ENCODE results near the gene CMPK1.
"Not testable (repeated sequence)": the region's sequence is repeated elsewhere in the genome, so short reads cannot be mapped to it uniquely, and the experiment has no call there.

Gene CMPK1, protein sequence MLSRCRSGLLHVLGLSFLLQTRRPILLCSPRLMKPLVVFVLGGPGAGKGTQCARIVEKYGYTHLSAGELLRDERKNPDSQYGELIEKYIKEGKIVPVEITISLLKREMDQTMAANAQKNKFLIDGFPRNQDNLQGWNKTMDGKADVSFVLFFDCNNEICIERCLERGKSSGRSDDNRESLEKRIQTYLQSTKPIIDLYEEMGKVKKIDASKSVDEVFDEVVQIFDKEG

DNA sequence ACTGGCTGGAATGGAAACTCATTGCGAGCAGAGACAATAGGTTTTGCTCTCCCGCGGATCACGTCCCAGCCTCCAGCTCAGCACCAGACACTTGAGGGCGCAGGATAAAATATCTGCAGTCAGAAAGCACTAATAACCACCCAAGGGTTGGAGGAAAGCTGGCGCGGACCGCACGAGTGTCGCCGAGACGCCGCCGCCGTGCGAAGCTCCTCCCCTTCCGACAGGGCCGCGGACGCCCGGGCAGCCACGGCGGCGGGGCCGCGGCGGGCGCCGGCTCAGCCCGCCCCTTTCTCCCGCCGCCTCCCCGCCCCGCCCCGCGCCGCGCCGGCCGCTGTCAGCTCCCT lies at the start of gene CMPK1:
TSS of gene CMPK1 (plus strand) at position 213 of the 344 bp plus-strand sequence. CDS start 156 bp downstream, outside the sequence.
- peak; percentile 15 for TF ChIP-seq CTCF (IDR thresholded peaks at IDR 0.05; ENCODE audit: poor library complexity, severe bottlenecking)
- no peaks in the 10 kb centered on the region for H3K9me3 ChIP-seq (ENCODE audit: severe bottlenecking)
- no peaks in the 10 kb centered on the region for H3K36me3 ChIP-seq (ENCODE audit: low read depth)
- peak; percentile 76 for DNase-seq (ENCODE audit: low spot score)
- peak within 1 kb of the TSS; percentile 96 for H3K4me3 ChIP-seq (ENCODE audit: severe bottlenecking)
- H3K27me3 ChIP-seq (ENCODE audit: insufficient read depth, poor library complexity, severe bottlenecking), result no peaks in the 10 kb centered on the region
- peak; percentile 80 for ATAC-seq (ENCODE audit: low read depth)
- H3K4me1 ChIP-seq (ENCODE audit: insufficient read depth, poor library complexity, severe bottlenecking), result peaks cover 4% of the 10 kb centered on the region
- peak within 1 kb of the TSS; percentile 81 for H3K27ac ChIP-seq (ENCODE audit: poor library complexity, severe bottlenecking)

- not testable (repeated sequence) for DNase-seq (ENCODE audit: low spot score); H3K9me3 ChIP-seq (ENCODE audit: severe bottlenecking); H3K4me3 ChIP-seq (ENCODE audit: severe bottlenecking); ATAC-seq (ENCODE audit: low read depth); H3K27me3 ChIP-seq (ENCODE audit: insufficient read depth, poor library complexity, severe bottlenecking); H3K27ac ChIP-seq (ENCODE audit: poor library complexity, severe bottlenecking); H3K4me1 ChIP-seq (ENCODE audit: insufficient read depth, poor library complexity, severe bottlenecking)
- H3K36me3 ChIP-seq (ENCODE audit: low read depth), result peaks cover 80% of the 10 kb centered on the region
Measured at GRCh38 chr1:47288116-47288515, 45.5 kb upstream of the CMPK1 start.

GRCh38 chr1:47294863-47295262 lies 38.7 kb upstream of the CMPK1 start:
- H3K36me3 ChIP-seq (ENCODE audit: low read depth), result peaks cover 84% of the 10 kb centered on the region
- not testable (repeated sequence) for H3K4me1 ChIP-seq (ENCODE audit: insufficient read depth, poor library complexity, severe bottlenecking); DNase-seq (ENCODE audit: low spot score); H3K9me3 ChIP-seq (ENCODE audit: severe bottlenecking); H3K4me3 ChIP-seq (ENCODE audit: severe bottlenecking); ATAC-seq (ENCODE audit: low read depth); H3K27ac ChIP-seq (ENCODE audit: poor library complexity, severe bottlenecking); H3K27me3 ChIP-seq (ENCODE audit: insufficient read depth, poor library complexity, severe bottlenecking)

GRCh38 chr1:47295579-47295978 lies 38.0 kb upstream of the CMPK1 start:
- no peak for ATAC-seq (ENCODE audit: low read depth)

DNA sequence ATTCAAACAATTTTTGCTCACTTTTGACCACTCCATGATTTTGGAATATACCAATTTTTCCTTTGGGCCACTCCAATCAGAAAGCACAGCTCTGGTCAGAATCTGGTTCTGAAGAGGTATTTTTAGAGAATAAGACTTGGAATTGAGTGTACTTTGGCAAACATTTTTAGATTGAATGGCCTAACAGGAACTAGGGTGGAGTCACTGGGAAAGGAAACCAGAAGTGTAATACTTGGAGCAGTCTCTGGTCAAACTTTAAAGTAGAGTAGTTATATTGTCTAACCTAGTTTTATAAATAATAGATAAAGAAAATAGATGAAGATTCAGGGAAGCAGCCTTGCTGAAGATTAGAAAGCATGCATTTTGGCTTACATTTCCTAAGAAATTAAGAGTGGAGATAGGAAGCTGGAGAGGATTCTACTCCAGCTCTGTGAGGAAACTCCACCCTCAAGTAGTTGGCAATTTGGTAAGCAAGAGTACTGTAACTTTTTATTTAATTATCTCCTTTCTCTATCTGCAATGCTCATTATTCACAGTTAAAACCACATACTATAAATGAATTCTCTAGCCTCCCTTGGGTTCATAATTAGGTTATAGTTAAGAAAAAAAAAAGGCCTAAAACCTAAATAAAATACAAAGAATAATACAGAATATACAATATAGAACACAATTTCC lies 35.4 kb upstream of the CMPK1 start:
- no peak overlapping the region for H3K4me3 ChIP-seq (ENCODE audit: severe bottlenecking)
- no peaks in the 10 kb centered on the region for H3K9me3 ChIP-seq (ENCODE audit: severe bottlenecking)
- H3K36me3 ChIP-seq (ENCODE audit: low read depth), result peaks cover 92% of the 10 kb centered on the region
- DNase-seq (ENCODE audit: low spot score) (no peak), ATAC-seq (ENCODE audit: low read depth) (no peak)
- no peaks in the 10 kb centered on the region for H3K27me3 ChIP-seq (ENCODE audit: insufficient read depth, poor library complexity, severe bottlenecking)
- no peaks in the 10 kb centered on the region for H3K4me1 ChIP-seq (ENCODE audit: insufficient read depth, poor library complexity, severe bottlenecking)
- TF ChIP-seq CTCF (IDR thresholded peaks at IDR 0.05; ENCODE audit: poor library complexity, severe bottlenecking), result no peak
- no peak overlapping the region for H3K27ac ChIP-seq (ENCODE audit: poor library complexity, severe bottlenecking)

More at GRCh38 chr1:47295579-47295978, 38.0 kb upstream of the CMPK1 start:
- H3K9me3 ChIP-seq (ENCODE audit: severe bottlenecking), result no peaks in the 10 kb centered on the region
- H3K36me3 ChIP-seq (ENCODE audit: low read depth), result peaks cover 86% of the 10 kb centered on the region
- no peak overlapping the region for H3K27ac ChIP-seq (ENCODE audit: poor library complexity, severe bottlenecking)
- no peak for TF ChIP-seq CTCF (IDR thresholded peaks at IDR 0.05; ENCODE audit: poor library complexity, severe bottlenecking)
- no peaks in the 10 kb centered on the region for H3K4me1 ChIP-seq (ENCODE audit: insufficient read depth, poor library complexity, severe bottlenecking)
- no peaks in the 10 kb centered on the region for H3K27me3 ChIP-seq (ENCODE audit: insufficient read depth, poor library complexity, severe bottlenecking)
- H3K4me3 ChIP-seq (ENCODE audit: severe bottlenecking), result no peak overlapping the region
- DNase-seq (ENCODE audit: low spot score), result no peak

DNA sequence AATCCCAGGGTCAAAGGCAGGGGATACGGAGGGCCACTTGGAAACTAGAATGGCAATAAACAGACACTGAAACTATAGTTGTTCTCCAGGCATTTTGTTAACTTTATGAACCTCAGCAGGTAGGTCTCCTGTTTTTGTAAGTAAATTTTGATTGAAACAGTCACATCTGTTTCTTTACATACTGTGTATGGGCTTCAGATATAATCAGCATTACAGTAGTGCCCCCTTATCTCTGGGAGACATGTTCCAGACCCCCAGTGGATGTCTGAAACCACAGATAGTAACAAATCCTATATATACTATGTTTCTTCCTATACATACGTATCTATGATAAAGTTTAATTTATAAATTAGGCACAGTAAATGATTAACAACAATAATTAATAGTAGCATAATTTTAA lies 31.1 kb upstream of the CMPK1 start:
- Histone ChIP-seq H3K4me1 (ENCODE audit: insufficient read depth, poor library complexity, severe bottlenecking) (no peaks in the 10 kb centered on the region), H3K27me3 (ENCODE audit: insufficient read depth, poor library complexity, severe bottlenecking) (no peaks in the 10 kb centered on the region), H3K9me3 (ENCODE audit: severe bottlenecking) (no peaks in the 10 kb centered on the region), H3K27ac (ENCODE audit: poor library complexity, severe bottlenecking) (no peak overlapping the region), H3K36me3 (ENCODE audit: low read depth) (peaks cover 90% of the 10 kb centered on the region), H3K4me3 (ENCODE audit: severe bottlenecking) (no peak overlapping the region)
- ATAC-seq (ENCODE audit: low read depth) (no peak), DNase-seq (ENCODE audit: low spot score) (no peak)
- TF ChIP-seq CTCF (IDR thresholded peaks at IDR 0.05; ENCODE audit: poor library complexity, severe bottlenecking), result no peak

All from RWPE2 (cell line).